NCI-H774 (cell line): ENCODE data around the gene TOX2.

Experiments used
- DNase-seq: peaks from one replicate; lab custom pipeline; 2025; lab: John Stamatoyannopoulos, UW

Gene TOX2

DNA sequence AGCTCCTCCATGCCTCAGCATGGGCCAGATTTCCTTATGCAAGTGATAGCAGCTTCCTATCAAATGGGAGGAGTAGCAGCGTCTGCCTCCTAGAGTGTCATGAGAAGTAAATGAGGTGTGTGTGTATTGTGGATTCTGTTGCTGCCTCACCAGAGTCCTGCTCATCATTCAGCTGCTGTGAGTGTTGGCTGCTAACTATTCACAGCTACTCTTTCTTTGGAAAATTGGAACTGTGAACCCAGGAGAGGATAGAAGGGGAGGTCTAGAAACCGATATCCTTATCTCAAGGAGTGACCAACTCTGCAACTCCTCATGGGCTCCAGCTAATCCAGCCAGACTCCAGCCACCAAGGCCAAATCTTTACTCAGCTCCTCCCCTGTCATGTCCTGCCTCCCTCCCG lies 63.3 kb downstream of the TOX2 start:
- no peak for DNase-seq

DNA sequence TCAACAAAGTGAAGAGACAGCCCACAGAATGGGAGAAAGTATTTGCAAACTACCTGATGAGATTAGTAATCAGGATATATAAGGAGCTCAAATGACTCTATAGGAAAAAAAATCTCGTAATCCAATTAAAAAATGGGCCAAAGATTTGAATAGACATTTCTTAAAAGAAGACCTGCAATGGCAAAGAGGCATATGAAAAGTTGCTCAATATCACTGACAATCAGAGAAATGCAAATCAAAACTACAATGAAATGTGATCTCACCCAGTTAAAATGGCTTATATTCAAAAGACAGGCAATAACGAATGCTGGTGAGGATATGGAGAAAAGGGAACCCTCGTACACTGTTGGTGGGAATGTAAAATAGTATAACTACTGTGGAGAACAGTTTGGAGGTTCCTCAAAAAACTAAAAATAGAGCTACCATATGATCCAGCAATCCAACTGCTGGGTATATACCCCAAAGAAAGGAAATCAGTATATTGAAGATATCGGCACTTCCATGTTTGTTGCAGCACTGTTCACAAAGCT lies 65.0 kb downstream of the TOX2 start:
- no peak for DNase-seq

DNA sequence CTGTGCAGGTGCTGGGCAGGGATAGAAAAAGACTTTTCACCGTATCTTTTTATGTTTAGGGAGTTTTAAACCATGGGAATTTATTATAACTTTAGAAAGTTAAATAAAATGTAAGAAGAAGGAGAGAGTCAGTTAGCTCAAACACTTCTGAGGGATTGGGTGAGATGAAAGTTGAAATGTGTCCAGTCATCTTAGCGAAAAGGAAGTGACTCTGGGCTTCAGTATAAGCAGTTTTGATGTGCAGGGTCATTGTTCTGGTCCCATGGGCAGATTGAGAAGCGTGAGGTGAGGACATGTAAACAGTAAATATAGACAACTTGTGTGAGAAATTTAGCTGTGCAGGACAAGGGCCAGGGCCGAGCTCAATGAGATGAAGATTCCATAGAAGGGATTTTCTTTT lies 66.9 kb downstream of the TOX2 start:
- no peak for DNase-seq

DNA sequence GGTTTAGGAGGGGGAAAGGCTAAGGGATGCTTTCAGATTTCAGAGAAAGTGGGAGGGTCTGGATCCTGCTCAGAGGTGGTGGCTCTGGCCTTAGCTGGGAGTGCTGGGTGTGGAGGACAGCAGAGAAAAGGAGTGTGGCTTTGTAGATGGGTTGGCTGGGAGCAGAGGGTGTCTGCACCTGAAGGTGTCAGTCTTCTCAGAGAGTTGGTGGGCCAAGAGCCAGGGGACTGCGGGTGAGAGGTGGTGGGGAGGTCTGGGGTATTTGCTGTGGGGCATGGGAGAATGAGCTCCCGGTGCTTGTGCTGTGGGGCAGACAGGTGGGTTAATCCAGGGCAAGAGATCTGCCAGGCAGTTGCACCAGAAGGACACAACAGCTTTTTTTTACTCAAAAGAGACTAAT lies 67.4 kb downstream of the TOX2 start:
- DNase-seq = no peak

DNA sequence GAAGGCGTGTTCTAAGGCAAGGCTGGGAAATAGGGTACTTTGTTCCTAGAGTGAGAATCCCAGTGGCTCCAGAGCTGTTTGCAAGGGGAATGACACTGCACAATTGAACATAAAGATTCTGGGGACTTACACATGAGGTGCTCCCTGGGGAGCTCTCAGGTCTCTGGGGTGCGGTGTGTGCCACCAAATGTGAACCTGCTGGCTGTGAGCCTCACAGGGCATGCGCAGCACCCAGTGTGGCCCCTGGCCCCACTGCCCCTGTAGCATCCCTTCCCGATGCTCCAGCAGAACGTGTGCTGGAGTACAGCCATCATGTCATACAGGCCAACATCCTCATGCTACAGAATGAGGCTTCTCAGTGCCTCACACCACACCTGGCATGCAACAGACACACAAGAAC lies 68.2 kb downstream of the TOX2 start:
- DNase-seq = no peak

DNA sequence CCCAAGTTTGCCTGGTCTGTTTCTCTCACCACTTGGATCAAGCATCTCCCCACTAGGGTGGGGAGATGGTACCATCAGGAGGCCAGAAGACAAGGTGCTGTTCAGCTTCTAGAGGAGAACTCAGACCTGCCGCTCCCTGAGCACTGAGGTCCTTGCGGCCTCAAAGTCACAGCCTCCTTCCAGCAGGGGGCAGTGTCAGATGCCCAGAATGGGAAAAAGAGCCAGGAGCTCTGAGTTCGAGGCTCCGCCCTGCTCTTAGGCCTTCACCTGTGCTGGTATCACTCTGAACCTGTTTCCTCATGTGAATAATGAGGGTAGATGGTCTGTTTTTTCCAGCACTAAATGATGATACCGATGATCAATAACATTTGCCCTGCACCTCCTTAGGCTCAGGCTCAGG lies 68.7 kb downstream of the TOX2 start:
- no peak for DNase-seq

DNA sequence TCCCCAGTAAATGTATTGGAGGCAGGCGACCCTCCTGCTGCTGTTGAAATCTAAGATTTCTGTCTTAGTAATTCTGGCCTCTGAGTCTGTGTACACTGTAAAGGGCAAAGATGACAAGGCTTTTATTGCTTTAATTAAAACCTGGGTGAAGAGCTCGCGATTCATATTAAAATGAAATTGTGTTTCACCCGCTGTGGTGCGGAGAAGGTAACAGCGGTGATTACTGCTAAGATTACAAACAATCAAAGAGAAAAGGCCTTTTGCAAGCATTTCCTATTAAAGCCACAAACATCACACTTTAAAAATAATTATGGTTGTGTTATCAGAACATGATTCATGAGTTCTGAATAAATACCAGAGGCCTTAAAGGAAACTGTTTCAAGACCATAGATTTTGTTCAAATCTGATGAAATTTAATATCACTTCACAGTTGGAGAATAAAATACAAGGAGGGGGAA lies 69.3 kb downstream of the TOX2 start:
- DNase-seq = no peak

DNA sequence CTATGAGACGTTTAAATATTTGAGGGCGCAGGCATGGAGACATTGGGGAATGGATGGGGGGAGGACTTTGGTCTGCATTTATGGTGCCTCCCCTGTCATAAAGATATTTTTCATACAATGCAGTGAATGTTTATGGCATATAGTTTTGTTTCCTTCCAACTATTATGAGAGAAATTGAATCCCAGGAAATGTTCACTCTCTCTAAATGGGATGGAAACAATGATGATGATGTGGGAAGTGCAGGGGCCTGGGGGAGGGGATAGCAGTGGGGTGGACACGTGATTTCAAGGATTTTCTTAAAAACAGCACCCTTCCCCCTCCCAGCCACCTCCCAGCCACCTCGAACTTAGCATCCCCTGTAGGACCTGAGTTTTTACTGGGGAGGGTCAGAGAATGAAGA lies 69.9 kb downstream of the TOX2 start:
- DNase-seq = no peak

DNA sequence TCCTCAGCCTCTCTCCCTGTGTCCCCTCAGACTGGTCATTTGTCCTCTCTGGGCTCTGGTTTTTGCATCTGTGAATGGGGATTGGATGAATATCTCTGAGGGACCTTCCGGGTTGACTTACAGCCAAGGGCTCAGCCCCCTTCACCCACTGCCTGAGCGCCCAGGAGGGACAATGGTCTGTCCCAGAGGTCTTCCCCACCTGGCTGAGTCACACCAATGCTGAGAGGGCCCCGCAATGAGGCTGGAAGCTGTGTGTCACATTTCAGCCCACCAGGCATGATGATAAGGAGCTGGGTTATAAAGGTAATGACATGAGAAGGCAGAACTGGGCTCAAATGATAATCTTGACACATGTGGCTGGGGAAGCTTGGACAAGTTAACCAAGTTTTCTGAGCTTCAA lies 70.5 kb downstream of the TOX2 start:
- DNase-seq = no peak

DNA sequence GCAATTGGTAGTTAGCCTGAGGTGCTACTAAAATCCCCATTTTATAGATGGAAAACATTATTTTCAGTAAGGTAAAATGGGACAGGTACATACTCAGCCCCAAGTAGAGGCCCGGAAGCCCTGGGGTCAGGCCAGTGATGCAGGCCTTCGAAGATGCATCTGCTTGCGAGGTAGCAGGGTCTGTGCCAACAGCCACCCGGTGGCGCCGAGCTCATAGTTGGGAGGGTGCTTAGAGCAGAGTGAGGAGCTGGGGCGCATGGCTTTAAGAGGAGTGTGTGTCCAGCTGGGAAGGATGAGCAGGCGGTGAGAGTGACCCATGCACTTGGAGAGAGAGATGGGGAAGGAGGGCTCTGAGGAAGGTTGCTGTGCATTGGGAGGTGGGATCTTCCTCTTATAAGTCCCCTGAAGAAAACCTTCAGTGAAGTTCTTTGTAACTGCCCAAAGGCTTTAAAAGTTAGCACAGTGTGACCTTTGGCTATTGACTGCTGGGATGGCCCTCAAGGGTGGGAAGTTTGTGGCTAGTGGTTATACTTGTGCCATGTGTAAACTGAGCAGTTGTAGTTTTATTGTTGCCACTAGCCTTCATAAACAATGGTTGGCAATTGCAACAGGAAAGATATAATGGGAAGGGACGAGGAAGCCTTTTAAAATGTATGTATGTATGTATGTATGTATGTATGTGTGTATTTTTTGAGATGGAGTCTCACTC lies 71.1 kb downstream of the TOX2 start:
- DNase-seq = no peak

DNA sequence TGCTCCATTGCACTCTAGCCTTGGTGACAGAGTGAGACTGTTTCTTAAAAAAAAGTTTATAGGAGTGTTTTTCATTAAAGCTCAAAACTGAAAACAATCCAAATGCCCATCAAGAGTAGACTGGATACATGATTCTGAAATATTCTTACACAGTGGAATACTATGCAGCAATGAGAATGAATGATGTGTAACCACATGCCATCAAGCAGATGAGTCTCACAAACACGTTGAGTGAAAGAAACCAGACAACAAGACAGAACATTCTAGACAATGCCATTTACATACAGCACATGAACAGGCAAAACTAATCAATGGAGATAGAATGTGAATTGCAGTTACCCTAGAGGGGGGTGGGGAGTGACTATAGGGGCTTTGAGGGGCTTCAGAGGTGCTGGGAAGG lies 72.4 kb downstream of the TOX2 start:
- no peak for DNase-seq

DNA sequence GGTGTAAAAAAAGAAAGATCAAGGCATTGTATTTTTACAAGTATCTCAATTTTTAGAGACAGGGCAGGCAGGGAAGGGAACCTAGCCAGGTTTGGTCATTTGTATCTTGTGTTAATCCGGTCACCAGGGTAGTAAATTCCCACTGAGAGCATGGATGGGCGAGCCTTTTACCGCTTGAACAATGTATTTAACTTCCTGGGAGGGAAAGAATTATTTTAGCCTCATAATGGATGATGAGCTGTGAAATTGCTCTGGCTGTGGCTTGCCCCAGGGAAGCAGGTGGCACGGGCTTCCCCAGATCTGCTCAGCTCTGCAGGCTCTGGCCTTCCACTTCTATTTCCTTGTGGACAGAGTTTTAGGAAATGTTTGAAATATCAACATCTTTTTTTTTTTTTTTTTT lies 72.9 kb downstream of the TOX2 start:
- DNase-seq = no peak

DNA sequence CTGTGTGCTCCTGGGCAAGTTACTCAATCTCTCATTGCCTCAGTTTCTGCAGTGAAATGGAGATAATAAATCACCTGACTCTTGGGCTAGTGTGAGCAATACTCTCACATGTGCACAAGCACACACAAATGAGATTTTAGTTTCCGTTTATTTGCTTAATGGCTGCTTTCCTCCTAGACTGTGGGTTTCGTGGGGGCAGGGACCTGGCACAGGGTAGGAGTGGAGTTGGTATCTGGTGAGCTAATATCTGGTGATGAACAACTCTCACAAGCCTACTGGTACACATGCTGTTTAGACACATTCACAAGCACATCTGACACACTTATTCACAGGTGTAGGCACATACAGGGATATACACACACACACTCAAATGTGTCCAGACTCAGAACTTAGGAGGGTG lies 73.8 kb downstream of the TOX2 start:
- no peak for DNase-seq

DNA sequence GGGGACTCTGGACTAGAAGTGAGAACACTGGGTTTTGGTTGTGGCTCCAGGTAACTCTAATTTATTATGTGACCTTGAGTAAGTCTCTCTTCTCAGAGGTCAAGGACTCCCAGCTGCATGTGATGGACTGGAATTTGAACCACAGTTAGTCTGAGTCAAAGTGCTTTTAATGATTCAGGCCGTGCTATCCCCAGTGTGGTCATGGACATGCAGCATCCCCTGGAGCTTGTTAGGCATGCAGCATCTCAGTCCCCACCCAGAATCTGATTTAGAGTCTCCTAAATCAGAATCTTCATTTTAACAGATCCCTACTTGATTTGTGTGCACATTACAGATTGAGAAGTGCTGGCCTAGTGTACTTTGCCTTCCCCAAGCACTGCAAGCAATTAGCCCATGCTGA lies 74.2 kb downstream of the TOX2 start:
- DNase-seq = no peak

DNA sequence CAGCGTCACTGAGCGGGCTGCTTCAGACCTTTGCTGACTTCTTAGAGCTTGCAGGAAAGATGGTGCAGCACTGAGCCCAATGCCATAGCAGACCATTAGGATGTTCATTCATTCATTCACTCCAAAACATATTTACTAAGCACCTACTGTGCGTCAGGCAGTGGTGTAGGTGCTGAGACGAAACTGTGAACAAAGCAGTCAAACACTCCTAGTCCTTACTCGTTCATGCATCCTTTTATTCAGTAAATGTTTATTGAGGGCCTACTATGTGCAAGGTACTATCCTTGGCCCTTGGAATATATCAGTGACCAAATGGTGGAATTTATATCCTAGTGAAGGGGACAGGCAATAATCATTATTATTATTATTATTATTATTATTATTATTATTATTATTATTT lies 76.6 kb downstream of the TOX2 start:
- DNase-seq = no peak

DNA sequence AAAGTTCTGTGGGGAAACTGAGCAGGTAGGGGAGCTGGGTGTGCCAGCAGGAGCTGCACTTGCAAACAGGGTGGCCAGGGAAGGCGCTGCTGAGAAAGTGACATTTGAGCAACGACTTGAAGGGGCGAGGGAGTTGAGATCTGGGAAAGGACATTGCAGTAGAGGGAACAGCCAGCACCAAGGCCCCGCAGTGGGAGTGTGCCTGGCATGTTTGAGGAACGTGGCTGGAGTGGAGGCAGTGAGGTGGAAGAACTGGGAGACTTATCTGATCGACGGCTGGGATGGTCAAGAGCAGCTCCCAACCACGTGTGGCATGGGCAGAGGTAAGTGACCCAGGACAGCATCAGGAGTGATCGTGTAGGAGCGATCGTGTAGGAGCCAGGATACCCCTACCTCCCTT lies 77.3 kb downstream of the TOX2 start:
- no peak for DNase-seq

DNA sequence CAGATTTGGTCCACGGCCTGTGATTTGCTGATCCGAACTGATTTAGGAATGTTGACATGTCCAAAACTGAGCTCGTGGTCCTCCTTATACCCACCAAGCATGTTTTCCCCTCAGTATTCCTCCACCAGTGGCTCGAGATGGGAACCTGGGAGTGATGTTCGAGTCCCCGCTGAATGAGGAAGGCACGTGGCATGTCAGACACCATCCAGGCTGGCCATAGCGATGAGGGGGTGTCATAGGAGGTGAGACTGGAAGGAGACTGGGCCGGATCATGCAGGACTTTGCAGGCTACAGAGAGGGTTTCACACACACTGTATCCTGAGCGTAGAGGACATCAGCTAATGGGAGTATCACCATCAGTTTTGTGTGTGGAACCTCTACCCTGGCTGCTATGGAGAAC lies 78.2 kb downstream of the TOX2 start:
- DNase-seq = no peak

DNA sequence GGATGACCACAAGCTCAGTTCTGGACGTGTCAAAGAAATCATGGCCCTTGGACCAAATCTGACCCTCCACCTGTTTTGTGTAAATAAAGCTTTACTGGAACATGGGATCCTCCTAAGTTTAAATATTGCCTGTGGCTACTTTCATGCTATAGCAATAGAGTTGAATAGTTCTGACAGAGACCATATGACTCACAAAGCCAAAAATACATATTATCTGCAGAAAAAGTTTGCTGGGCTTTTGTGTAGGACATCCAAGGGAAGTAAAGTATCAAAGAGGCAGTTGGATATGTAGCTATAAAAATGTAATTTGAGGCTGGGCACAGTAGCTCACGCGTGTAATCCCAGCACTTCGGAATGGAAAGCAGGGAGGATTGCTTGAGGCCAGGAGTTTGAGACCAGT lies 78.9 kb downstream of the TOX2 start:
- no peak for DNase-seq

DNA sequence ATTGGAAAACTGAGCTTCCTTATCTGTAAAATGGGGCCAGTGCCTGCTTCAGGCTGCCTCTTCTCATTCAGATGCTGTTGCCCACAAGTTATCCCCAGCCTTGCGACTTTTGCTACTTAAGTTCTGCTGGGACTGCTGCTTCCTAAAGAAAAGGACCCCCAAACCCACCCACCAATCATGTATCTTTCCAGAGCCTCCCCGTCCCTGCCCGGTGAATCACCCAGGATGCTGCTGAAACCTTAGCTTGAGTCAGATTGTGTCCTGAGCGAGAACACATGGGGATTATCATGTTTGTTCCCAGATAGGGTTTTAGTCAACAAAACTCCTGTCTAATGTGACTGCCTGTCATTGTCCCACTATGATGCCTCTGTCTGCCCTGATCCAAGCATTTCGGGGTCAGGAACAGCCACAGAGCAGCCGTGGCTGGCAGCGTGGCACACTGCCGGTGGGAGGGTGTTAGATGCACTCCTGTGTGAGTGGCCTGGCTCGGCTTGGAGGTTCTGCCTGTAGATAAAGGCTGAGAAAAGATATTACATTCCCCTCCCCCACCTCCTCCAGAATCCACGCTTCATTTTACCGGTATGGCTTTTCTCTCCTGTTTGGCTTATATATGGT lies 79.9 kb downstream of the TOX2 start:
- DNase-seq = no peak

DNA sequence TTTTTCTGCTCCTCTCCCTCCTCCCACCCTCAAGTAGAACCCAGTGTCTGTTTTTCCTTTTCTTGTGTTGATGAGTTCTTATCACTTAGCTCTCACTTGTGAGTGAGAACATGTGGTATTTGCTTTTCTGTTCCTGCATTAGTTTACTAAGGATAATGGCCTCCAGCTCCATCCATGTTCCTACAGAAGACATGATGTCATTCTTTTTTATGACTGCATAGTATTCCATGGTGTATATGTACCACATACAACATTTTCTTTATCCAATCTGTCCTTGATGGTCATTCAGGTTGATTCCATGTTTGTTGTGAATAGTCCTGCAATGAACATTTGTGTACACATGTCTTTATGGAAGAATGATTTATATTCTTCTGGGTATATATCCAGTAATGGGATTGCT lies 81.0 kb downstream of the TOX2 start:
- DNase-seq = no peak

DNA sequence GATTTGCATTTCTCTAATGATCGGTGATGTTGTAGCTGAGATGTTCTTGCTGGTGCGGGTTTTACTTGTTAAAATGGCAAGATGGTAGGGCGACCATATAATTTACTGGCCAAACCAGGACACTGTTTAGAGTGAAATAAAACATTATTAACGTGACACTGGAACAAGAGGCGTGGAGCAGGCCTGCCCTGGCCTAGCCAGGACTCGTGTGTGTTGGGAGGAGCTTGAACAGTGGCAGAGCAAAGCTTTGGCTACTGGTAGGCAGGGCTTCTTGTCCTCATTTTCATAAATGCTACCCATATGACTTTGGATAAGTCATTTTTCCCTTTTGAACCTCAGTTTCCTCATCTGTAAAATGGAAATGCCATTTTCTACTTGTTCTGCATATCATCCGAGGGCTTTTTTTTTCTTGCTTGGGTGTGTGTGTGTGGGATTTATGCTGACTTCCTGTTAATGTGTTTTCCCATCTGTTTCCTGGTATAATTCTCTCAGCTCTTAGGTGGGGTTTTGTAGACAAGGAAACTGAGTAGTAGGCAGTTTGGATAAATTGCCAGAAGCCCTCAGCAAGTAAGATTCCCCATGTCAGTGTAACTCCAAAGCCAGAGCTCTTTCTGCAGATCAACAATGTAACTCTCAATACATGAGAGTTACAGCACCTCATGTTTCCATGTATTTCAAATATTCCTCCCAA lies 81.7 kb downstream of the TOX2 start:
- DNase-seq = no peak

DNA sequence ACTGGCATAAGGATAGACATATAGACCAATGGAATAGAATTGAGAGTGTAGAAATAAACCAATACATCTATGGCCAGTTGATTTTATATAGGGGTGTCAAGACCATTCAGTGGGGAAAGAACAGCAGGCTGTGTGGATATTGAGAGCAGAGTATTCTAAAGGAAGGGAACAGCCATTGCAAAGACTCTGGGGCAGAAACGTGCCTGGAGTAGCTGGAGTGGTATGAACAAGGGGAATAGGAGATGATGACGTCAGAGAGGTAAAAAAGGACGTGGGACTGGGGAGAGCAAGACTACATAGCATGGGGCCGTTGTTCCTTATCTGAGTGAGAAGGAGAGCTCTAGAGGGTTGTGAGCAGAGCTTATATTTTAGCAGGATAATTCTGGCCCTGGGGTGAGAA lies 85.2 kb downstream of the TOX2 start:
- DNase-seq = no peak
